Measurements from ENCODE around the gene ATOH7.
"Not testable (repeated sequence)": the region's sequence is repeated elsewhere in the genome, so short reads cannot be mapped to it uniquely, and the experiment has no call there.

Gene ATOH7

GRCh38 chr10:68251625-68252495, 19.9 kb upstream of the ATOH7 start:
- no peak for DNase-seq (ENCODE audit: insufficient read length)
- TF ChIP-seq POLR2A (IDR thresholded peaks at IDR 0.05; ENCODE audit: low read depth, low read length) (no peak), TAF1 (IDR thresholded peaks at IDR 0.05; ENCODE audit: borderline replicate concordance, low read depth, low read length) (no peak), POLR2AphosphoS5 (IDR thresholded peaks at IDR 0.05; ENCODE audit: low read depth, low read length) (no peak)
- no peak for FAIRE-seq

GRCh38 chr10:68251151-68251550, 19.2 kb upstream of the ATOH7 start:
- no peak for FAIRE-seq
- TF ChIP-seq POLR2AphosphoS5 (IDR thresholded peaks at IDR 0.05; ENCODE audit: low read depth, low read length), result no peak
- no peak for TF ChIP-seq TAF1 (IDR thresholded peaks at IDR 0.05; ENCODE audit: borderline replicate concordance, low read depth, low read length)
- TF ChIP-seq POLR2A (IDR thresholded peaks at IDR 0.05; ENCODE audit: low read depth, low read length), result no peak
- no peak for DNase-seq (ENCODE audit: insufficient read length)

GRCh38 chr10:68249297-68249696, 17.4 kb upstream of the ATOH7 start:
- TF ChIP-seq POLR2AphosphoS5 (IDR thresholded peaks at IDR 0.05; ENCODE audit: low read depth, low read length) (no peak), POLR2A (IDR thresholded peaks at IDR 0.05; ENCODE audit: low read depth, low read length) (no peak), TAF1 (IDR thresholded peaks at IDR 0.05; ENCODE audit: borderline replicate concordance, low read depth, low read length) (no peak)
- DNase-seq (ENCODE audit: insufficient read length), result no peak
- FAIRE-seq, result no peak

GRCh38 chr10:68247931-68248330, 16.0 kb upstream of the ATOH7 start:
- FAIRE-seq (no peak), DNase-seq (ENCODE audit: insufficient read length) (no peak)

GRCh38 chr10:68246397-68246796, 14.5 kb upstream of the ATOH7 start:
- not testable (repeated sequence) for DNase-seq (ENCODE audit: insufficient read length); FAIRE-seq

More at GRCh38 chr10:68247931-68248330, 16.0 kb upstream of the ATOH7 start:
- TF ChIP-seq POLR2A (IDR thresholded peaks at IDR 0.05; ENCODE audit: low read depth, low read length) (no peak), POLR2AphosphoS5 (IDR thresholded peaks at IDR 0.05; ENCODE audit: low read depth, low read length) (no peak), TAF1 (IDR thresholded peaks at IDR 0.05; ENCODE audit: borderline replicate concordance, low read depth, low read length) (no peak)

GRCh38 chr10:68242051-68242450, 10.1 kb upstream of the ATOH7 start:
- no peak for TF ChIP-seq POLR2A (IDR thresholded peaks at IDR 0.05; ENCODE audit: low read depth, low read length)
- no peak for TF ChIP-seq TAF1 (IDR thresholded peaks at IDR 0.05; ENCODE audit: borderline replicate concordance, low read depth, low read length)
- TF ChIP-seq POLR2AphosphoS5 (IDR thresholded peaks at IDR 0.05; ENCODE audit: low read depth, low read length), result no peak
- DNase-seq (ENCODE audit: insufficient read length) (no peak), FAIRE-seq (no peak)

GRCh38 chr10:68239596-68240150, 7.8 kb upstream of the ATOH7 start:
- FAIRE-seq (no peak), DNase-seq (ENCODE audit: insufficient read length) (no peak)
- TF ChIP-seq POLR2AphosphoS5 (IDR thresholded peaks at IDR 0.05; ENCODE audit: low read depth, low read length) (no peak), TAF1 (IDR thresholded peaks at IDR 0.05; ENCODE audit: borderline replicate concordance, low read depth, low read length) (no peak), POLR2A (IDR thresholded peaks at IDR 0.05; ENCODE audit: low read depth, low read length) (no peak)

- FAIRE-seq, result no peak
- DNase-seq (ENCODE audit: insufficient read length), result no peak
- TF ChIP-seq POLR2A (IDR thresholded peaks at IDR 0.05; ENCODE audit: low read depth, low read length) (no peak), TAF1 (IDR thresholded peaks at IDR 0.05; ENCODE audit: borderline replicate concordance, low read depth, low read length) (no peak), POLR2AphosphoS5 (IDR thresholded peaks at IDR 0.05; ENCODE audit: low read depth, low read length) (no peak)
These were observed 7.2 kb upstream of the ATOH7 start for GRCh38 chr10:68239069-68239468.

- DNase-seq (ENCODE audit: insufficient read length) (no peak), FAIRE-seq (no peak)
- no peak for TF ChIP-seq POLR2AphosphoS5 (IDR thresholded peaks at IDR 0.05; ENCODE audit: low read depth, low read length)
- no peak for TF ChIP-seq POLR2A (IDR thresholded peaks at IDR 0.05; ENCODE audit: low read depth, low read length)
- no peak for TF ChIP-seq TAF1 (IDR thresholded peaks at IDR 0.05; ENCODE audit: borderline replicate concordance, low read depth, low read length)
These were observed 6.5 kb upstream of the ATOH7 start for GRCh38 chr10:68238371-68238770.

- FAIRE-seq, result no peak
- TF ChIP-seq POLR2AphosphoS5 (IDR thresholded peaks at IDR 0.05; ENCODE audit: low read depth, low read length), result no peak
- DNase-seq (ENCODE audit: insufficient read length), result no peak
These were observed 5.3 kb upstream of the ATOH7 start for GRCh38 chr10:68237173-68237572.

- DNase-seq (ENCODE audit: insufficient read length) (no peak), FAIRE-seq (no peak)
- TF ChIP-seq POLR2AphosphoS5 (IDR thresholded peaks at IDR 0.05; ENCODE audit: low read depth, low read length) (no peak), POLR2A (IDR thresholded peaks at IDR 0.05; ENCODE audit: low read depth, low read length) (no peak), TAF1 (IDR thresholded peaks at IDR 0.05; ENCODE audit: borderline replicate concordance, low read depth, low read length) (no peak)
These were observed 3.7 kb upstream of the ATOH7 start for GRCh38 chr10:68235581-68235980.

GRCh38 chr10:68235111-68235510, 3.2 kb upstream of the ATOH7 start:
- FAIRE-seq, result no peak
- no peak for TF ChIP-seq POLR2A (IDR thresholded peaks at IDR 0.05; ENCODE audit: low read depth, low read length)
- TF ChIP-seq POLR2AphosphoS5 (IDR thresholded peaks at IDR 0.05; ENCODE audit: low read depth, low read length), result no peak
- no peak for TF ChIP-seq TAF1 (IDR thresholded peaks at IDR 0.05; ENCODE audit: borderline replicate concordance, low read depth, low read length)

More at GRCh38 chr10:68235111-68235510, 3.2 kb upstream of the ATOH7 start:
- DNase-seq (ENCODE audit: insufficient read length), result no peak

All from GM12892 (cell line).